Measurements from ENCODE around the gene WNT5B. TPM values are rescaled to one million over a fixed set of nuclear protein-coding genes. Genes with fewer than 3 reads are reported as not detected.

Gene WNT5B
- total and polyA plus RNA-seq, 9 of the 15 experiments (the other 6 are each of a cell fraction or from before 2014, with no cell fraction given): 0.42 to 16.8 (median 5.4) TPM

DNA sequence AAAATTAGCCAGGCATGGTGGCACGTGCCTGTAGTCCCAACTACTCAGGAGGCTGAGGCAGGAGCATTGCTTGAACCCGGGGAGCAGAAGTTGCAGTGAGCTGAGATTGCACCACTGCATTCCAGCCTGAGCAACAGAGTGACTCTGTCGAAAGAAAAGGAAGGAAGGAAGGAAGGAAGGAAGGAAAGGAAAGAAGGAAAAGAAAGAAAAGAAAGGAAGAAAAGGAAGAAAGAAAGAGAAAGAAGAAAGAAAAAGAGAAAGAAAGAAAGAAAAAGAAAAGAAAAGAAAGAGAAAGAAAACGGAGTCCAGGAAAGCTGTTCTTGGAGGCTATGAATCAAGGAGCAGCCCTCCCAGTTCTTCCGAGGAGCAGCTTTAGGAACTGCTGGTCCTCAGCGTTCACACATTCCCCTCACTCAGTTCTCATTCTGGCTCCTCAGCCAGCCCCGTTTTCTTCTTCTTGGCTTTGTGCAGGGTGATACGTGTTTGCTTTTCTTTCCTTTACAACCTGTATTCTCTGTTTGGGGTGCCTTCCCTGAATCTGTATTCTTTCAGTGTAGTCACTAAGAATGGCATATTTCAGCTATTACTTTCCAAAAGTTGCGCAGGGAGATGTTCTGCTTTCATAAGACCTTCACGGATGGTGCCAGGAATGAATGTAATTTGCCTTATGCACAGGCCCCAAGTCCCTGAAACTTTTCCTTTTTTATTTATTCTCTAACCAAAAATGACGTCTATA, 46.9 kb upstream of the WNT5B start:
- 56% methylated on average over 9 of the region's 11 CpGs for WGBS (ENCODE audit: insufficient coverage, low coverage, missing lambda C conversion rate)
- CTCF ChIA-PET (ENCODE audit: low intra/inter-chr PET ratio): interaction anchor here (0.6 to 2.9 kb wide), 3 partner anchors 183 to 465 kb away, joined by 3 to 25 read pairs (median 5); no protein-coding TSS in a partner anchor
- in situ Hi-C loops (cut with MboI): loop anchor here (25.0 kb wide), 2 partner anchors 295 to 1020 kb away; no protein-coding TSS in a partner anchor

More for the DNA sequence above, 46.9 kb upstream of the WNT5B start:
- Histone ChIP-seq H3K4me2 (ENCODE audit: insufficient read depth, low read length) (no peak overlapping the region), H3K9ac (ENCODE audit: insufficient read depth in 1 of 2, low read depth in 2 of 2, low read length in 2 of 2) (no peak overlapping the region), H3K27me3 (ENCODE audit: control insufficient read depth in 2 of 2, insufficient read depth in 2 of 2, low read length in 2 of 2) (no peaks in the 10 kb centered on the region), H3K36me3 (ENCODE audit: control insufficient read depth, insufficient read depth, low read length) (no peaks in the 10 kb centered on the region), H3K79me2 (ENCODE audit: control insufficient read depth, insufficient read depth, low read length) (peaks cover 5% of the 10 kb centered on the region; the same call in 1 of the 3 replicates), H3K9me1 (ENCODE audit: control insufficient read depth, insufficient read depth, low read length) (no peaks in the 10 kb centered on the region), H4K20me1 (replicated peaks; ENCODE audit: control insufficient read depth, insufficient read depth, low read length) (no peaks in the 10 kb centered on the region), H3K27ac (ENCODE audit: extremely low read depth, low read depth, low read length) (no peak overlapping the region), H2AFZ (ENCODE audit: low read depth, low read length) (no peak overlapping the region), H3K9me3 (replicated peaks; ENCODE audit: control insufficient read depth, insufficient read depth, low read depth, low read length) (no peaks in the 10 kb centered on the region), H3K4me3 (no peak overlapping the region), H3K4me1 (replicated peaks in 1 of 2; ENCODE audit: control insufficient read depth in 2 of 2, insufficient read depth in 2 of 2, low read length in 2 of 2) (peaks cover 5 to 7% of the 10 kb centered on the region in 2 experiments; a peak in 3 of 5 replicates)
- intact Hi-C loops (cut with micrococcal nuclease): loop anchor here (2.0 kb wide), 1 partner anchor 303 kb away; no protein-coding TSS in a partner anchor
- DNase-seq (ENCODE audit: extremely low read depth in 1 of 4, low spot score in 3 of 4) (no peak), ATAC-seq (no peak), FAIRE-seq (no peak)
- BruUV-seq (replicated peaks): no TSS peak
- TF ChIP-seq, protein P1, sequence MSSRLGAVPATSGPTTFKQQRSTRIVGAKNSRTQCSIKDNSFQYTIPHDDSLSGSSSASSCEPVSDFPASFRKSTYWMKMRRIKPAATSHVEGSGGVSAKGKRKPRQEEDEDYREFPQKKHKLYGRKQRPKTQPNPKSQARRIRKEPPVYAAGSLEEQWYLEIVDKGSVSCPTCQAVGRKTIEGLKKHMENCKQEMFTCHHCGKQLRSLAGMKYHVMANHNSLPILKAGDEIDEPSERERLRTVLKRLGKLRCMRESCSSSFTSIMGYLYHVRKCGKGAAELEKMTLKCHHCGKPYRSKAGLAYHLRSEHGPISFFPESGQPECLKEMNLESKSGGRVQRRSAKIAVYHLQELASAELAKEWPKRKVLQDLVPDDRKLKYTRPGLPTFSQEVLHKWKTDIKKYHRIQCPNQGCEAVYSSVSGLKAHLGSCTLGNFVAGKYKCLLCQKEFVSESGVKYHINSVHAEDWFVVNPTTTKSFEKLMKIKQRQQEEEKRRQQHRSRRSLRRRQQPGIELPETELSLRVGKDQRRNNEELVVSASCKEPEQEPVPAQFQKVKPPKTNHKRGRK (tag; IDR thresholded peaks at IDR 0.05): peak; percentile 66
- TF ChIP-seq COPS2 (conservative IDR thresholded peaks at IDR 0.05) (no peak), FOXP4 (CRISPR knock-in tag; IDR thresholded peaks at IDR 0.05; ENCODE audit: borderline replicate concordance) (no peak), MYNN (IDR thresholded peaks at IDR 0.05) (no peak), MYNN (CRISPR knock-in tag; IDR thresholded peaks at IDR 0.05) (no peak), KHSRP (IDR thresholded peaks at IDR 0.05) (no peak), BMI1 (IDR thresholded peaks at IDR 0.05; ENCODE audit: low read length) (no peak), SNIP1 (IDR thresholded peaks at IDR 0.05; ENCODE audit: low read depth) (no peak)
- TF ChIP-seq, protein P2, sequence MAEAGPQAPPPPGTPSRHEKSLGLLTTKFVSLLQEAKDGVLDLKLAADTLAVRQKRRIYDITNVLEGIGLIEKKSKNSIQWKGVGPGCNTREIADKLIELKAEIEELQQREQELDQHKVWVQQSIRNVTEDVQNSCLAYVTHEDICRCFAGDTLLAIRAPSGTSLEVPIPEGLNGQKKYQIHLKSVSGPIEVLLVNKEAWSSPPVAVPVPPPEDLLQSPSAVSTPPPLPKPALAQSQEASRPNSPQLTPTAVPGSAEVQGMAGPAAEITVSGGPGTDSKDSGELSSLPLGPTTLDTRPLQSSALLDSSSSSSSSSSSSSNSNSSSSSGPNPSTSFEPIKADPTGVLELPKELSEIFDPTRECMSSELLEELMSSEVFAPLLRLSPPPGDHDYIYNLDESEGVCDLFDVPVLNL (CRISPR knock-in tag; IDR thresholded peaks at IDR 0.05; ENCODE audit: low read depth): no peak
- POLR2A ChIA-PET: interaction anchor here (0.9 kb wide), 1 partner anchor 8 kb away, joined by 5 read pairs; no protein-coding TSS in a partner anchor

Data from K562 (cell line).